Mucosa of descending colon (tissue), 3 donors: ENCODE data around the gene SRCAP. TPM values are rescaled to one million over a fixed set of nuclear protein-coding genes. Genes with fewer than 3 reads are reported as not detected.

Experiments
- ATAC-seq: fragments of 200-7000 bp; cut with Tn5 transposase; one replicate; pipeline ENCODE4 v1.9.1; 2020; ENCODE audit warnings: mild to moderate bottlenecking, moderate library complexity
- DNase-seq, 3 donors: peaks; one replicate each; pipeline ENCODE4 v3.0.0-alpha.2; 2020
- H3K36me3 ChIP-seq: fragments of 200-600 bp; one replicate; pipeline ENCODE4 v1.8.0; 2021; ENCODE audit warnings: low read depth, mild to moderate bottlenecking
- H3K4me1 ChIP-seq: fragments of 200-600 bp; one replicate; pipeline ENCODE4 v1.8.0; 2021; ENCODE audit warnings: low read depth, mild to moderate bottlenecking
- H3K4me3 ChIP-seq: fragments of 200-600 bp; one replicate; pipeline ENCODE4 v1.8.0; 2021; ENCODE audit warnings: mild to moderate bottlenecking
- H3K9me3 ChIP-seq: fragments of 200-600 bp; one replicate; pipeline ENCODE4 v1.8.0; 2021; ENCODE audit warnings: mild to moderate bottlenecking
- CTCF ChIP-seq: fragments of 200-600 bp; IDR thresholded peaks from one replicate; pipeline ENCODE4 v1.8.0; 2022; ENCODE audit warnings: antibody characterized with exemption, mild to moderate bottlenecking
- intact Hi-C, 2 donors: fragments of 100-400 bp; cut with DNase I in 1 of 2; cut with micrococcal nuclease in 1 of 2; formaldehyde crosslinking; loops; one replicate each; pipeline versions ENCODE4 v1.11.0 to v1.11.1; 2022; cut with DNase I, micrococcal nuclease
- total RNA-seq, 3 donors: library from RNA; stranded (reverse); fragmentation: NEBNext Ultra II Directional in 2 of 3; extraction: Animal tissue kit (Norgen Biotek cat#: 25700) in 2 of 3; gene quantifications; one replicate each; pipeline versions ENCODE4 v1.2.1 to v1.2.4, GENCODE V29; 2021 to 2023
- donor health status: DM: no; HTN: no; CAD: no; lungs with moderate emphysema.
- donor health status: DM: no; HTN: no; CAD: no.
- donor health status: DM: no; HTN: yes; CAD: no.

SRCAP gene
- total RNA-seq, 3 donors from 2014 or later = 64.8 to 88.9 (median 65.4) TPM

DNA sequence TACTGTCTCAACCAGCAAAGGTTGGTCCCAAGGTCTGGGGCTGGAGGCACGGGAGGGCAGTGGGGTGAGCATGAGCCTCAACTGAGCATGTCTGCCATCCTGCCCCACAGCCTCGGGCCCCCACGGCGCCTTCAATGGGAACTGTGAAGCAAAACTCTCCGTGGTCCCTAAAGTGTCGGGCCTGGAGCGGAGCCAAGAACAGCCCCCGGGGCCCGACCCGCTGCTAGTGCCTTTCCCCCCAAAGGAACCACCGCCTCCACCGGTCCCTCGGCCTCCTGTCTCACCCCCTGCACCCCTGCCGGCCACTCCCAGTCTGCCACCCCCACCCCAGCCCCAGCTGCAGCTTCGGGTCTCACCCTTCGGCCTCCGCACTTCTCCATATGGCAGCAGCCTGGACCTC is 36.5 kb upstream of the SRCAP start:
- TF ChIP-seq CTCF = no peak
- intact Hi-C loops = no loop called here
- DNase-seq (peak in 2 of 3 donors; percentile 43 to 61), ATAC-seq (no peak)
- Histone ChIP-seq H3K36me3 (peaks cover 6% of the 10 kb centered on the region), H3K9me3 (no peaks in the 10 kb centered on the region), H3K4me3 (no peak overlapping the region), H3K4me1 (peaks cover 25% of the 10 kb centered on the region)

DNA sequence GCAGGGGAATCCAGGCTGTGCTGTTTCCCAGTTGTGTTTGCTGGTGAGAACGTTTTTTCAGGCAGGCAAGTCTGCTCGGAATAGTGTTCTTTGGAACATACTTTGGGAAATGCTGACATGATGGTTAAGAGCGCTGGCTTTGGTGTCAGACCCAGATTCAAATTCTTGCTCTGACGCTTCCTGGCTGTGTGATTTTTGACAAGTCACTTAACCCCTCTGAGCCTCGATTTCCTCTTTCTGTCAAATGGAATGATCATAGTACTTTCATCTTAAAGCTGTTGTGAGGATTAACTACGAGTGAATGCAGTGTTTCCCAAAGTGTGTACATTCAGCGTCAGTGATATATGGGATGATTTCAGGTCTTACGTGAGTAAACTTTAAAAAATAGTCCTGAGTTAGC is 35.9 kb upstream of the SRCAP start:
- TF ChIP-seq CTCF = no peak
- Histone ChIP-seq H3K9me3 (no peaks in the 10 kb centered on the region), H3K36me3 (peaks cover 4% of the 10 kb centered on the region), H3K4me3 (no peak overlapping the region), H3K4me1 (peaks cover 23% of the 10 kb centered on the region)
- intact Hi-C loops = no loop called here
- no peak for ATAC-seq
- DNase-seq = no peak

GRCh38 chr16:30663820-30664219 is 35.2 kb upstream of the SRCAP start:
- Histone ChIP-seq H3K4me1 (peaks cover 21% of the 10 kb centered on the region), H3K4me3 (no peak overlapping the region), H3K9me3 (no peaks in the 10 kb centered on the region), H3K36me3 (peaks cover 3% of the 10 kb centered on the region)
- TF ChIP-seq CTCF = no peak
- DNase-seq (peak in 1 of 3 donors; percentile 28), ATAC-seq (no peak)
- intact Hi-C loops = no loop called here

GRCh38 chr16:30664616-30665109 is 34.3 kb upstream of the SRCAP start:
- TF ChIP-seq CTCF = no peak
- H3K4me1 ChIP-seq = peaks cover 21% of the 10 kb centered on the region
- no peak for DNase-seq
- intact Hi-C loops = no loop called here
- no peak overlapping the region for H3K4me3 ChIP-seq
- no peaks in the 10 kb centered on the region for H3K9me3 ChIP-seq
- no peak for ATAC-seq
- peaks cover 3% of the 10 kb centered on the region for H3K36me3 ChIP-seq

- no peak overlapping the region for H3K4me3 ChIP-seq
- H3K36me3 ChIP-seq = peaks cover 3% of the 10 kb centered on the region
- intact Hi-C loops = no loop called here
- no peak for DNase-seq
- no peaks in the 10 kb centered on the region for H3K9me3 ChIP-seq
- no peak for TF ChIP-seq CTCF
- peaks cover 19% of the 10 kb centered on the region for H3K4me1 ChIP-seq
- ATAC-seq = no peak
Measured at GRCh38 chr16:30665155-30665829, 33.7 kb upstream of the SRCAP start.
